OCI-LY3 (cell line): ENCODE results near the gene GARIN5A.

ENCODE experiments used
- EZH2phosphoT487 ChIP-seq: fragments of 200-600 bp; shearing (Covaris generic); IDR thresholded peaks from 2 replicates; pipeline ENCODE4 v1.6.1; 2018; ENCODE audit warnings: antibody characterized with exemption, mixed run types, low read depth
- TF ChIP-seq, protein P1 (sequence below): fragments of 200-600, 300-600 bp; sonication (generic); IDR thresholded peaks from 2 replicates; pipeline ENCODE4 v1.5.1; 2014; ENCODE audit warnings: antibody characterized with exemption, low read length, low read depth

DNA sequence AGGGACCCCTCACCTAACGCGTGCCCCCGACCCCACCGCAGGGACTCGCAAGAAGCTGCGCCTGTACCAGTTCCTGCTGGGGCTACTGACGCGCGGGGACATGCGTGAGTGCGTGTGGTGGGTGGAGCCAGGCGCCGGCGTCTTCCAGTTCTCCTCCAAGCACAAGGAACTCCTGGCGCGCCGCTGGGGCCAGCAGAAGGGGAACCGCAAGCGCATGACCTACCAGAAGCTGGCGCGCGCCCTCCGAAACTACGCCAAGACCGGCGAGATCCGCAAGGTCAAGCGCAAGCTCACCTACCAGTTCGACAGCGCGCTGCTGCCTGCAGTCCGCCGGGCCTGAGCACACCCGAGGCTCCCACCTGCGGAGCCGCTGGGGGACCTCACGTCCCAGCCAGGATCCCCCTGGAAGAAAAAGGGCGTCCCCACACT, 48.6 kb downstream of the GARIN5A start:
- TF ChIP-seq, protein P1, sequence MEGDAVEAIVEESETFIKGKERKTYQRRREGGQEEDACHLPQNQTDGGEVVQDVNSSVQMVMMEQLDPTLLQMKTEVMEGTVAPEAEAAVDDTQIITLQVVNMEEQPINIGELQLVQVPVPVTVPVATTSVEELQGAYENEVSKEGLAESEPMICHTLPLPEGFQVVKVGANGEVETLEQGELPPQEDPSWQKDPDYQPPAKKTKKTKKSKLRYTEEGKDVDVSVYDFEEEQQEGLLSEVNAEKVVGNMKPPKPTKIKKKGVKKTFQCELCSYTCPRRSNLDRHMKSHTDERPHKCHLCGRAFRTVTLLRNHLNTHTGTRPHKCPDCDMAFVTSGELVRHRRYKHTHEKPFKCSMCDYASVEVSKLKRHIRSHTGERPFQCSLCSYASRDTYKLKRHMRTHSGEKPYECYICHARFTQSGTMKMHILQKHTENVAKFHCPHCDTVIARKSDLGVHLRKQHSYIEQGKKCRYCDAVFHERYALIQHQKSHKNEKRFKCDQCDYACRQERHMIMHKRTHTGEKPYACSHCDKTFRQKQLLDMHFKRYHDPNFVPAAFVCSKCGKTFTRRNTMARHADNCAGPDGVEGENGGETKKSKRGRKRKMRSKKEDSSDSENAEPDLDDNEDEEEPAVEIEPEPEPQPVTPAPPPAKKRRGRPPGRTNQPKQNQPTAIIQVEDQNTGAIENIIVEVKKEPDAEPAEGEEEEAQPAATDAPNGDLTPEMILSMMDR: no peak
- TF ChIP-seq EZH2phosphoT487: no peak
